NCI-H526 treated with DMSO at 0.1 percent for 48 hours (cell line): ENCODE results near the gene BCOR.

Source experiments
- DNase-seq: peaks from one replicate; lab custom pipeline; 2025; lab: John Stamatoyannopoulos, UW

Gene BCOR

DNA sequence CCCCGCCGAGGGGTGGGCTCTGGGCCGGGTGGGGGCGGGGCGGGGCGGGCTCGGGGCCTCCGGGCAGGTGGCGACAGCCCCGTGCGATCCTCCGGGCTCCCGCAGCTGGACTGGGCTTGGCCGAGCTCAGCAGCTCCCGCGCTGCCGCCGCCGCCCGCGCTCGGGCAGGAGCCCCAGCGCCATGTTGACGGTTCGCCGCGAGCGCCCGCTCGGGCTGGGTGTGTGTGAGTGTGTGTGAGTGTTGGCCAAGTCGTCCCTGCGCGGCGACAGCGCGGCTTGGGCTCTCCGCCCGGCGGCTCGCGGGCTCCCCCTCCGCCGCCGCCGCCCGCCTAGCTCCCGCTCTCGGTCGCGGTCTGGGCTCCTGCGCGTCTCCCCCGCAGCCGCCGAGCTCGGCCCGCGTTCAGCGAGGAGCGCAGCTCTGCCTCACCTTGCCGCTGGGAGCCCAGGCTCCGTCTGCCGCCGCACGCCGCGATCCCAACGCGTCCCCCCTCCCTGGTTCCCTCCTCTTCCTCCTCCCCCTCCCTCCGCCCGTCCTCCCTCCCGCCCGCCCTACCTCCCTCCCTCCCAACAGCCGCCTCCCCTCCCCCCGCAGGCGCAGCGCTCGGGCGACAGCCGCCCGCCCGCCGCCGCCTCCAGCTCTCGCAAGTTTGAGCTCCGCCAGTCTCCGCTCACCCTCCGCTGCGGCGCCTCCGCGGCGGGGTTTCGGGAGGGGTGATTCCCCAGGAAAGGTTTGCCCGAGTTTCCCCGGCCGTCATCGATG lies at the start of gene BCOR:
Gene BCOR (minus strand): TSS at position 455 of the 760 bp plus-strand sequence. CDS start 20,029 bp downstream, outside the sequence.
- DNase-seq: no peak

DNA sequence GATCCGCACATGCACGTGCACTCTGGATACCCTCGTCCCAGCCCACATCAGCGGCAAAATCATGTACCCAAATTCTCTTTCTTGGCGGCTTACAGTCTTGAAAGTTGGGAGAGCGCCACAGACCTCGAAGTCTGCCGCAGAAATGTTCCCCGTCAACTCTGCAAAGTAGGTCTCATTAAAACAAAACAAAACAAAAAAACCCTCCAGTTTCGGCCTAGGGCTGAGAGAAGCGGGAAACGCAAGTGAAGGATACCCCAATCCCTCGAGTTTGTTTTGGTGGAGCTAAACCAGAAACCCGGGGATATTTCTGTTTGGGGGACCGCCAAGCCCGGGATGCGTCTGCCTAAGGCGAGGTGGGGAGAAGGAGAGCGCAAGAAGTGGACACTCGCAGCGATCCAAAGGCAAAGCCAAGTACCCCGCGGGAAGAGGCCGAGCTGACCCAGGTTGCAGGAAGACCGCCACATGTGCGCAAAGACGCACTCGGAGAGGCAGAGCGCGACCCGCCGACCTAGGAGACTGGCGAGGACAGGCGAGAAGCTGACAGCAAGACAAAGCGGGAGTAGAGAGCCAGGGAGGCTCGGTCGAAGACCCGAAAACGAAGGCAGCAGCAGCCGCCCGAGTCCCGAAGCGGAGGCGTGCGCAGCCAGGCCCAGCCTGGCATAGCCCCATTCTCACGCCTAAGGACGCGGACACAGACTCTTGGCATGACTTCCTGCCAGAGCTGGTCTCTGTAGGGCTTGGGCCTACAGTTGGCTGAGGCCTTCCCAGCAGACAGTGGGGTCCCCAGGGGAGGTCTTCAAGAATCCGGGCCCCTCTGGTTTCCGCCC lies 49.6 kb upstream of the BCOR start:
- DNase-seq: no peak

DNA sequence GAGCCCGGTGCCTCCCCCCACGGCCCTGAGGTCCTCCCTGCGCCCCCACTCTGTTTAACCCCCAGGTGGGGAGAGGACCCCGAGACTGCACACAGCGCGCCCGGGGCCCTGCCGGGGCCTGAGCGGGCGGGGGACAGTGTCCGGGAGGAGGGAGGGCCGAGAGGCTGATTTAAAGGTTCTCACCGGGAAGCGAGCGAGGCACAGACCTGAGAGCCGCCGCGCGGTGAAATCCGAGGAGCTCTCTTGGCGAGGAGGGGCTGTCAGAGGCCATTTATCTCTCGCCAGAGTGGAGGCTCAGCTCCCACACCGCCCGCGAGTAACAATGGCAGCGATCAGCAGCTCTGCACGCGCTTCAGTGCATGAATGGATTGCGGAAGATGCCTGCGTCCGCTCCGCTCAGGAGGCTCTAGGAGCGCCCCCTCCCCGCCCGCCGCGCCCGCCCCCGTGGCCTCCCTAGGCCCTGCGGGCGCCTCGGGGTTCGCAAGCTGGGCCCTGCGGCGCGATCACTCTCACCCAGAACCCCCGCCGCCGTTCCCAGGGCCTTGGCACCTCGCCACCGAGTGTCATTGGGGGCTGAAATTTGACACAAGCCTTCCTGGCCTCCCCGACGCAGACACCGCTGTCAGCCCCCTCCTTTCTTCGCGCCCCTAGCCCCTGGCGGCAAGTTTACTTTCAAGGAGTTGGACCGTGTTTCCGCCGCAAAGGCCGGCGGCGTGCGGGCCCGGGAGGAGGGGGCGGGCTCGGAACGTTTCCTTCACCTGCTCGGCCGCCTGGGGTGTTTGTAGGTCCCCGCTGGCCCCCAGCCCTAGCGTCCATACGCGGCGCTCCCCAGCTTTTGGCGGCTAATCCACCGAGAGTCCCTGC lies 48.7 kb upstream of the BCOR start:
- DNase-seq: no peak

DNA sequence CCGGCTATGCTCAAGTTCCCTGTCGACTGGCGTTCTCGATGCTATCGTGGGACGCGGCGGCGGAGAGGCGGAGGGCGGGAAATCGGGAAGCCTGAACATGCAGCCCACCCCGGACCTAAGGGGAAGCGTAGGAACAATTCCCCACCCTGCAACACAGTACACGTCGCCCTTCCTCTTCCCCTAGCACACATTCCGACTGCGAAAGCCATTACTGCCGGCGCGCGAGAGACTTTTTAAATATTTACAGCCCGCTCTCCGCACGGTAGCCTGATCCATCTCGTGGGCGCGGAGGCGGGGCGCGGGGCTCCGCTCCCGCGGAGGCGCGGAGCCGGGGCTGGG lies 48.1 kb upstream of the BCOR start:
- no peak for DNase-seq

DNA sequence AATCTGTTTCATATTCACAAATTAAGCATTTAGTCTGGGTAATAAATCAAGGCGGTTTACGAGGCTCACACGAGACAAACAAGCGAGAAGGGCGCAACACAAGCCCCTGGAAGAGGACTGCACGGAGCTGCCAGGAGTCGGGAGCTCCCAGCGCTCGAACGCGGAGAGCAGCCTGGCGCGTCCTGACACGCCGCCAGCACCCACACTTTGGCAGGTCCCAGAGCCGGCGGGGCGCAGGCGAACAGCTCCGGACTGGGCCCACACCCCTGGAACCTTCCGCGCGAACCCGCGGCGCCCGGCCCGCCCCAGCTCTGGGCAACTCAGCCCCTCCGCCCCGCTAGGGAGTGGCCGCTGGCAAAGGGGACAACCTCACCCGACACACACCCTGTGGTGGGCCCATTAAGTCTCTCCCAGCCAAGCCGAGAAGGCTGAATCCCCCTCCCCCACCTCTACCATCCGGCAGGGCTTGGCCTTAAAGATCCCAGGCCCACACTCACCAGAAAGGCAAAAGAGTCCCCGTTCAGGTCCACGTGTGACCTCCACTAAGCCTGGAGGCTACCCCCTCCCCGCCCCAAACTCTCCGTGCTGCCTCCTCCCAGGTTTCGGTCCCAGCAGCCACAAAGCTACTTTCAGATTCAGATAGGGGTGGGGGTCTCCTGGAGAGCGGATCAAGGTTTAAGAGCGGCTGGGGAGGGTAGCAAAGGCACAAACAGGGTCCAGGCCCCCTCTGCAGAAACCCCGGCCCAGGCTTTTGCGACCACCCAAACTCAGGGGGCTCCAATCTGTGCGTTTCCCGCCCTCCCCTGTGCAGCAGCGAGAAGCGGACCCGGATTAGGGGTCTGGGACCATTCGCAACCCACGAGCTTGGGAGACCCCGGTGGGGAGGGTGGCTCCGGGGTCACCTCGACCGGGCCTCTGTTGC lies 47.5 kb upstream of the BCOR start:
- no peak for DNase-seq

DNA sequence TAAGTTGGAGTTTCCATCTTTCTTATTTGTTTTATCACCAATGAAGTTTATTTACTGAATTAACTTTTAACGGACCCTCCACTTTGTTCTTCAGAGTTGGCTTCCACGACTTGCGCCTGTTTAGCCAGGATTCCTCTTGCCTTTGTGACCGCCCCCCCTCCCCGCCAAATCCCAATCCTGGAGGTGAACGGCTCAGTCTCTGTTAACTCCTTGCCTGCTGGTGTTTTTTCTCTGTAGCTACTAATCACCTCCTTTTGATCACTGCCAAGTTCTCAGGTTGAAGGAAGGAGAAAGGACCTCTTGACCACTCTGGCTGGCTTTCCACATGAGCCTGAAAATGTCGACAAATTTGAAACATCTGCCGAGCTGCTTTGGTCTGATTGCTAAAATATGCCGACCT lies 46.8 kb upstream of the BCOR start:
- DNase-seq: no peak

DNA sequence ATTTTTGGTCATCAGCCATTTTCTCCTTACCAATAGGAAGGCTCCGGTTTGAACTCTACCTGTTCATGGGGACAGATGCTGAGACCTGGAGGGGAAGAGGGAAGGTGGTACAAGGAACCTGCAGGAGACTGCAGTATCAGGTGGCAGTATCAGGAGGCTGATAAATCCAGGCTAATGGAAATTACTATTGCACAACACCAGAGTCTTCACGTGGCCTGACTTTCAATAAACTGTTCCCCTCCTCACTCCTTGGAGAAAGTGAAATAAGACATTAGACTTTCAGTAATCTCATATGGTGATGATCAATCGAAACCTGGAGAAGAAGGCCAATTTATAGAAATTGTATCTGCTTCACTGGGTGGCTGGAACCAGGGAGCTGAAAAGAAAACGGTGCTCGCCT lies 46.2 kb upstream of the BCOR start:
- no peak for DNase-seq

DNA sequence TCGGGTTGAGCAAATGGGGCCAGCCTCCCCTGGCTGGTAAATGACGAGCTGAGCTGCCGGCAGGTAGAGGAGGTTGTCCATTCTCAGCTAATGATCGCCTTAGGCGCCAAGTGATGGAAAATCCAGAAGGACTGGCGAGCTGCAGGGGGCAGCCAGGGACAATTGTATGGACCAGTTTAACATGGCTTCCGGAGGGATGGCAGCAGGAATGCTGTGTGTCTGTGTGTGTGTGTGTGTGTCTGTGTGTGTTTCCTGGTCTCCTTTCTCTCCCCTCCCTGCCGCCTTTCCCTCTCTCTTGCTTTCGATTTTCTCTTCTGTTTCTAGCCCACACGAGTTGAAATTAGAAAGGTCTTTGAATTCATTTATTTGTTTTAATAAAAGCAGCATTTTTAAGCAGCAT lies 45.2 kb upstream of the BCOR start:
- DNase-seq: no peak

DNA sequence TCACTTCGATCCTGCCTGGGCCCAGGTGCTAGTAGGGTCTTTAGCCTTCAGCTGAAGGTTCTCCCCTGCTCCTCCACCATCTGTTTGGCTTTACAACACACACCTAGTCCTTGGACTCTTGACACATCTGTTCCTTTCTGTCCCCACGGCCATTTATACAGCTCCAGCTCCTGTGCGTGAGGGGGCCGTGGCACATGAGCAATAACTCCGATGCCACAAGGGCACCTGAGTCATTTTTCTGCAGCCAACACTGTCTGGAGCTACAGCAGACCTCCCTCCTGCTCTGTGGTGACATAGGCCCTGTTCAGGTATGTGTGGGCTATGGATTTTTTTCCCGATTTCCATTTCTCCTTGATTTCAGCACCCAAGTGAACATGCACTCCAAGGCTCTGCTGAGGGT lies 44.7 kb upstream of the BCOR start:
- no peak for DNase-seq

DNA sequence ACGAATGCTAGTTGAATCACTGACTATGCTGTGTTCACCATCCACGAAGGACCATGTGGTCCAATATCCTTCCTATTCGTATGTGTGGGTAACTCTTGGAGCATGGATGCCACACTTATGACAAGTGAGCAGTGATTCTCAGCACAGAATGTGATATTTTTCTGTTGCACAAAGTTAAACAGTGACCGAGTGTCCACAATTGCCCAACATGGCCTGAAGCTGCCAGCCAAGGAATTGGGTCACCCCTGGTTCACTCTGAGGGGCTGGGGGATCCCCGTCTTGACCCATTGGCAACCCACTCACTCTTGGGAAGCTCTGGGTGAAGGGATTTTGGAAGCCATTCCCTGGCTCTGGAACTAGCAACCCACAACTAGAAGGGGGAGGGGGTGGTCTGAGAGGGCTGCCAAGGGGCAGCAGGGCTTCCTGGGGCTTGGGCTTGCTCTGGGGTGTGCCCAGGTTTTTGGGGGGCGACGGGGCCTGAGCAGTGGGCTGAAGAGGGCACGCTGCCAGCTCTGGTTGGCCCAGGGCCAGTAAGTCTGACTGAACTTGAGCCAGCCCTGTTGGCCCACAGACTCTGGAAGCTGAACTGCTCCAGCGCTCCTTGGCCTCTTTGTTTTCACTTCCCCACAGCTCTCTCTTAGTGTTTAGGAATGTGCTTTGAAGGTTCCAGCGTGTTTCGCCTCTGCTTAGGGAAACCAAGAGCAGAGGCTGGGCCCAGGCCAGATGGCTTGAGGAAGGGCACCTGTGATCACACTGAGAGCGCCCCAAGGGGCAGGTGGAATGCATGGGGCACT lies 43.1 kb upstream of the BCOR start:
- DNase-seq: no peak

DNA sequence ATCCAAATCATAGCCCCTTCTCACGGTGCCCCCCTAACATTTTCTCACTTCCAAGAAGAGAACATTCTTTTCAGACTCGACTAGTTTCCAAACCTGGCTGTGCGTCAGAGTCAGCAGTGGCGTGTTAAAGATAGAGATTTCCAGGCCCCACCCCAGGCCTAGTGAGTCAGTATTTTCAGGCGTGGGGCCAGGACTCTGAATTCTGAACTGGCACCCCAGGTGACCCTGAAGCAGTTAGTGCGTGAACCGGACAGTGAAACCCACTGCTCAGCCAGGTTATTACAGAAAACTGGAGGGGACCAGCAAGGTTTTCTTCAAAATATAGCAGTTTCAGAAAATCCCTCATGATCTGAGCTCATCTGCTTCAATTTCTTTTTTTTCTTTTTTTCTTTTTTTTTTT lies 35.0 kb upstream of the BCOR start:
- DNase-seq: no peak

DNA sequence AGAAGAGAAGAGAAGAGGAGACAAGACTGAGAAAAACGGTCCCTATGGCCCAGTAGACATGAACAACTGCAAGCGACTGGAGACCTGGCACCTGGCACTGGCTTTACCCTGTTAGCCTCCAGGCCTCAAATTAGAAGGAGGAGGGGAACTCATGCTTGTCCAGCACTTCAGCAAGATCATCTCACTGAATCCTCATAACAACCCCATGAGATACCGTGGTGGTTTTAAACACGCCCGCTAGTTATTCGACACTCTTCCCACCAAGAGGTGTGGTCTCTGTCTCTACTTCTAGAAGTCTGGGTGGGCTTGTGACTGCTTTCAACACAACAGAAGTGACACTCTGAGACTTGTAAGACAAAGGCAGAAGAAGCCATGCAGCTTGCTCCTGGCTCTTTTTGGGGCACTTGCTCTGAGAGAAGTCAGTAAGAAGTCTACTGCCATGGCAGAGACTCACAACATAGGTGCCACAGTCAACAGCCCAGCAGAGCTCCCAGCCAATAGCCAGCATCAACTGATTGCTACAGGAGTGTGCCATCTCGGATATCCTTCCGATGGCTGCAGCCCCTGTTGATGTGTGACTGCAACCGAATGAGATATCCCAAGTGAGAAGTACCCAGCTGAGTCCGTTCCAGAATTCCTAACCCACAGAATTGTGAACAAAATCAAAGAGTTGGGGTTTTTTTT lies 34.0 kb upstream of the BCOR start:
- no peak for DNase-seq

DNA sequence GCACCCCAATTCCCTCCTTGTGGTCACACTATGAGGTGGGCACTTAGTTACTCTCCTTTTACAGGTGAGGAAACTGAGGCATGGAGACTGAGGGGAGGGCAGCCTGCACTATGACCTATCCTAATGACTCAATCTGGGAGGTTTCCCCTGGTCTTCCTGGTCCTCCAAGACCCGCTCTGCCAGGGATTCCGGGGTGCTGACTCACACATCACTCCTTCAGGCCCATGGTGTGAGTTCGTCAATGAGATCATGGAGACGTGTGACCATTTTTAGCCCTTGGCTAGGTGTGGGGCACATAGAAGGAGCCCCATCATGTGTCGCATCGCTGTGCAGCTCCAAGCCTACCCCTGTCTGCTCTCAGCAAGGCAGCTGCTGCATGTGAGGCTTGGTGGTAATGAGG lies 32.4 kb upstream of the BCOR start:
- no peak for DNase-seq

DNA sequence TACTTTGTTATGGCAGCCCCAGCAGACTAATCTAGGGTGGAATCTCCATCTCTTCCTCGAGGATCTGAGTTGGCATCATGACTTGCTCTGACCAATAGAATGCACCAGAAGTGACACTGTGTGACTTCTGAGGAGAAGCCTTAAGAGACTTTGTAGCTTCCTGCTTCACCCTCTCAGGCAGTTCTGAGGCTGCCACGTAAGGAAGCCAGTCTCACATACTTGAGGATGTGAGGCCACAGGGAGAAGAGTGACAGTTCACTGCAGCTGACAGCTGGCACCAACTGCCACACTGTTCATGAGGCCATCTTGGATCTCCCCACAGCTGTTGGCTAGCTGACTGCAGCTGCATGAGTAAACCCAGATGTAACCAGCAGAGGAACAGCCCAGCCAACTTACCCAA lies 29.3 kb upstream of the BCOR start:
- DNase-seq: no peak

DNA sequence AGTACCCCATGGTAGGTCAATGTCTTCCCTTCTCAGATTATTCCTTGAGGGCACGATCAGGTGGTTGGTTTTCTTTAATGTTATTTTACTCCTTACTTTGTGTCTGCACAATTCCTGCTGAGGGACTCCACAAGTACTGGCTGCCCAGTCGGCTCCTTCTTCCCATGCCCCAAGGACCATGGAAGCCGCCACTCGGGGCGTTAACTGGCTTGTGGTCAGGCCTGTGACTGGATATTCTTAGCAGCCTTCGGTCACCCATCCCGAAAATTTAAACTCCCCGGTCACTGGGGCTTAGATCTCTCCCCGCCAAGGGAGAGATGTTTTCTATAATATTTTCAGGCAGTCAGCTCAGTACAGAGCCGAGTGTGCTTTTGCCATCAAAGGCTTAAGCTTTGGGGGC lies 24.7 kb upstream of the BCOR start:
- no peak for DNase-seq

DNA sequence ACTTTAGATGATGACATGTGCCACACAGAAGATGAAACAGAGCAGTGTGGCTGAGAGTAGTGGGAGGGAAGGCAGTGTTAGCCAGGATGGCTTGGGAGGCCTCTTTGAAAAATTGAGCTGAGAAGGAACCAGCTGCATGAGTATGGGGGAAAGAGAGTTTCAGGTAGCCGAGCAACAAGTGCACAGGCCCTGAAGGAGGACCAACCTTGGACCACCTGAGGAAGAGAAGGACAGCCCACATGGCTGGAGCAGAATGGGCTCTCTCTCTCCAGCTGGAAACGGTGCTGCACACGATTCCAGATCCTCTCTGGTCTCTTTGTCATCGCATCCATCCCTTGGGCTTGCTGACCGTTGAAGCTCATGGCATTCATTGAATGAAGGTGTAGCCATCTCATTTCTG lies 23.9 kb upstream of the BCOR start:
- DNase-seq: no peak

DNA sequence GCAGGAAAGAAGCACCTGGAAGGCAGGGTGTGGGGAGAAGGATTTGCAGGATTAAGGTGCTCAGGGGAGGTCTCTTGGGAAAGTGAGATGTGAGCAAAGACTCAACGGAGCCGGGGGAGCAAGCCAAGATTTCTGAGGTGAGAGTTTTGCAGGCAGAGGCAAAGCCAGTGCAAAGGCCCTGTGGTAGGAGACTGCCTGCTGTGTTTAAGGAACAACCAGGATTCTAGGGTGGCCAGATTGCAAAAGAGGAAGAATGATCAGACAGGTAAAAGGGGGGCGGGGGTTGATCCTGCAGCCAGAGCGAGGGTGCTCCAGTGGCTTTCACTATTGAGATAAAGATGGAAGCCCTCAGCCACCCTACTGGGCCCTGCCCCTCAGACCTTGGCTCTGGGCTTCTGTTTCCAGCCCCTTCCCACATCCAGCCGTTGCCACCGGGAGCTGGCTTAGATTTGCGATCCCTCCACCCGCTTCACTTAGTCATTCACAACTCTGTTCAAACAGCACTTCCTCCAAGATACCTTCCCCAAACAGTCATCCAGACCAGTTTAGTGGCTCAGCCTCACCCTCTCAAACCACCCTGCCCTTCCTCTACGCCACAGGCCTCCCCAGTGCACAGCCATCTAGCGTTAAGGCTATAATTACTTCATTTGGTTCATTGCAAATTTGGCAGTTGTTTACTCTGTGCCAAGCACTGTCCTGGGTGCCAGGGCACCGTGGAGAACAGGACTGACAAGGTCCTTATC lies 23.3 kb upstream of the BCOR start:
- DNase-seq: no peak

DNA sequence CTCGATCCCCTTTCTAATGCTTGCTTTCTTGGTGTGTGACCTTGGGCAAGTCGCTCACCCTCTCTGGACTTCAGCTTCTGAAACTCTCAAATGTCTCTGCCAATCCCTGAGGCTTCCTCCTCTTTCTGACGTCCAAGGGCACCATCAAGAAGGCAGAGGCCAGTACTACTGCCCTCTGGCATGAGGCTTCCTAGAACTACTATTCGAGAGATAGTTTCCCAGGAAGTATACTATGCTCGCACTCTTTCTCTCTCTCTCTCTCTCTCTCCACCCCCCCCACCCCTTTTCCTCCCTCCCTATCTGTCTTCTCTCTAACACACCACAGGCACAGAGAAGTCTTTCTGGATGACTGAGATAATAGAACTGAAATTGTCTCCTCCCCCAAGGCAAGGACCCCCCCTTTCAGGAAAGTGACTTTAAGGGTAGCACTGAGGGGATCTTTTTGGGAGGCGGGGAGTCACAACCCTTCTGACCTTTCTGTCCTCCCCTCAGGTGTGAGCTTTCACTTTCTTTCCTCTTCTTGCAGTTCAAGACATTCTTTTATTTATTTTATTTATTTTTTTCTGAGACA lies 20.0 kb upstream of the BCOR start:
- no peak for DNase-seq

DNA sequence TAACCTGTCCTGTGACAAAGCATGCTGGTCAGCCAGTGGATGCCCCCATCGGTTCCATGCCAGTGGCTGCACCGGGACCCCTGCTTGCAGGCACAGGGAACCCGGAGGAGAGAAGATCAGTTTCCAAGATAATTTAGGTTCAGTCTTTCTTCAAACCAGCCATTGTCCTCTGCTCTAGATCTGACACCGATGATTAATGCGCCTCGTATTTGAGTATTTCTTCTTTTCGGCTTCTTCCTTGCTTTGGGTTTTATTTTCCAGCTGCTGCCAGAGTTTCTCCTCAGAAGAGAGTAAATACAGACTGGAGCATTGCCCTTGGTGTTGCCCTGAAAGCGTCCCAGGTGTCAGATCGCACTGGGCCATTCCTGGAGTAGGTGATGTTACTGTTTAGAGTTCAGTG lies 19.2 kb upstream of the BCOR start:
- no peak for DNase-seq
